Measurements from ENCODE around the gene MERTK.

GRCh38 chr2:112065486-112065885 is 167.1 kb downstream of the MERTK start:
- TF ChIP-seq, protein P1, sequence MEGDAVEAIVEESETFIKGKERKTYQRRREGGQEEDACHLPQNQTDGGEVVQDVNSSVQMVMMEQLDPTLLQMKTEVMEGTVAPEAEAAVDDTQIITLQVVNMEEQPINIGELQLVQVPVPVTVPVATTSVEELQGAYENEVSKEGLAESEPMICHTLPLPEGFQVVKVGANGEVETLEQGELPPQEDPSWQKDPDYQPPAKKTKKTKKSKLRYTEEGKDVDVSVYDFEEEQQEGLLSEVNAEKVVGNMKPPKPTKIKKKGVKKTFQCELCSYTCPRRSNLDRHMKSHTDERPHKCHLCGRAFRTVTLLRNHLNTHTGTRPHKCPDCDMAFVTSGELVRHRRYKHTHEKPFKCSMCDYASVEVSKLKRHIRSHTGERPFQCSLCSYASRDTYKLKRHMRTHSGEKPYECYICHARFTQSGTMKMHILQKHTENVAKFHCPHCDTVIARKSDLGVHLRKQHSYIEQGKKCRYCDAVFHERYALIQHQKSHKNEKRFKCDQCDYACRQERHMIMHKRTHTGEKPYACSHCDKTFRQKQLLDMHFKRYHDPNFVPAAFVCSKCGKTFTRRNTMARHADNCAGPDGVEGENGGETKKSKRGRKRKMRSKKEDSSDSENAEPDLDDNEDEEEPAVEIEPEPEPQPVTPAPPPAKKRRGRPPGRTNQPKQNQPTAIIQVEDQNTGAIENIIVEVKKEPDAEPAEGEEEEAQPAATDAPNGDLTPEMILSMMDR (IDR thresholded peaks at IDR 0.05): no peak
- TF ChIP-seq POLR2A (IDR thresholded peaks at IDR 0.05): no peak
